RKO (cell line): ENCODE data around the gene TMEM120B.

Source experiments
- DNase-seq: peaks from one replicate; pipeline ENCODE4 v3.0.0-alpha.2; 2016; ENCODE audit warnings: low spot score

TMEM120B gene

GRCh38 chr12:121819212-121819949 lies 106.8 kb downstream of the TMEM120B start:
- no peak for DNase-seq

GRCh38 chr12:121820056-121820455 lies 107.5 kb downstream of the TMEM120B start:
- no peak for DNase-seq

- DNase-seq: no peak
Observed at GRCh38 chr12:121822393-121823100, 110.0 kb downstream of the TMEM120B start.

GRCh38 chr12:121823101-121823726 lies 110.7 kb downstream of the TMEM120B start:
- DNase-seq: no peak

GRCh38 chr12:121823727-121824115 lies 111.2 kb downstream of the TMEM120B start:
- DNase-seq: no peak

- DNase-seq: no peak
Observed at GRCh38 chr12:121825041-121825523, 112.5 kb downstream of the TMEM120B start.

- DNase-seq: no peak
Observed at GRCh38 chr12:121826318-121827150, 114.0 kb downstream of the TMEM120B start.

GRCh38 chr12:121827351-121828099 lies 115.0 kb downstream of the TMEM120B start:
- DNase-seq: no peak

- no peak for DNase-seq
Observed at GRCh38 chr12:121828306-121828705, 115.8 kb downstream of the TMEM120B start.

GRCh38 chr12:121828826-121829225 lies 116.3 kb downstream of the TMEM120B start:
- no peak for DNase-seq

GRCh38 chr12:121829250-121829918 lies 116.8 kb downstream of the TMEM120B start:
- no peak for DNase-seq

GRCh38 chr12:121830134-121830533 lies 117.6 kb downstream of the TMEM120B start:
- DNase-seq: no peak

- no peak for DNase-seq
Observed at GRCh38 chr12:121830588-121831265, 118.2 kb downstream of the TMEM120B start.
